OCI-LY3 (cell line): Measurements from ENCODE around the gene LYSMD2.

Source experiments
- H2AFZ ChIP-seq: fragments of 200-600, 300-600 bp; shearing (Covaris generic); 2 replicates; pipeline ENCODE4 v1.6.0; 2014; ENCODE audit warnings: antibody characterized with exemption, low read depth, low read length
- H3K27ac ChIP-seq: fragments of 200-600, 300-600 bp; sonication (generic); 2 replicates; pipeline ENCODE4 v1.5.1; 2014; ENCODE audit warnings: mild to moderate bottlenecking, low read length, moderate library complexity, mixed read lengths
- H3K27me3 ChIP-seq: fragments of 200-600, 300-600 bp; sonication (generic); 2 replicates; pipeline ENCODE4 v1.6.1; 2014; ENCODE audit warnings: low read depth, low read length, mixed read lengths
- H3K36me3 ChIP-seq: fragments of 200-600, 300-600 bp; sonication (generic); replicated peaks from 2 replicates; pipeline ENCODE3; 2014; ENCODE audit warnings: low read depth, low read length, mixed read lengths
- H3K4me1 ChIP-seq: fragments of 300-600, 200-600 bp; sonication (generic); 2 replicates; pipeline ENCODE4 v1.6.1; 2014; ENCODE audit warnings: low read length, mixed read lengths
- H3K4me2 ChIP-seq: fragments of 200-600, 300-600 bp; sonication (generic); 2 replicates; pipeline ENCODE4 v1.6.1; 2014; ENCODE audit warnings: low read length, mixed read lengths
- H3K4me3 ChIP-seq: fragments of 300-600, 200-600 bp; sonication (generic); 2 replicates; pipeline ENCODE4 v1.5.1; 2014; ENCODE audit warnings: antibody characterized with exemption, mild to moderate bottlenecking, low read length, moderate library complexity
- H3K79me2 ChIP-seq: fragments of 300-600, 200-600 bp; shearing (Covaris generic); 2 replicates; pipeline ENCODE4 v1.6.1; 2014; ENCODE audit warnings: mild to moderate bottlenecking, low read length, mixed read lengths
- H3K9ac ChIP-seq: fragments of 300-600, 200-600 bp; shearing (Covaris generic); 2 replicates; pipeline ENCODE4 v1.6.0; 2014; ENCODE audit warnings: mild to moderate bottlenecking, low read length, moderate library complexity
- H3K9me3 ChIP-seq: fragments of 200-600, 300-600 bp; shearing (Covaris generic); 2 replicates; pipeline ENCODE4 v1.6.1; 2014; ENCODE audit warnings: low read length, mixed read lengths; ENCODE audit not compliant: insufficient read depth
- H4K20me1 ChIP-seq: fragments of 200-600, 300-600 bp; sonication (generic); 2 replicates; pipeline ENCODE4 v1.6.1; 2016; ENCODE audit warnings: low read length, mixed read lengths; ENCODE audit not compliant: insufficient read depth
- CTCF ChIP-seq: fragments of 200-600, 300-600 bp; sonication (generic); IDR thresholded peaks from 2 replicates; pipeline ENCODE4 v1.5.1; 2014; ENCODE audit warnings: antibody characterized with exemption, low read length, low read depth
- EZH2phosphoT487 ChIP-seq: fragments of 200-600 bp; shearing (Covaris generic); IDR thresholded peaks from 2 replicates; pipeline ENCODE4 v1.6.1; 2018; ENCODE audit warnings: antibody characterized with exemption, mixed run types, low read depth

The LYSMD2 gene

GRCh38 chr15:51732646-51733045, 4.8 kb downstream of the LYSMD2 start:
- Histone ChIP-seq H3K9me3 (no peaks in the 10 kb centered on the region), H3K27me3 (no peaks in the 10 kb centered on the region), H2AFZ (no peak overlapping the region), H3K36me3 (peaks cover 24% of the 10 kb centered on the region), H3K79me2 (peaks cover 92% of the 10 kb centered on the region), H3K4me2 (peak overlapping the region; percentile 91), H3K4me1 (peaks cover 75% of the 10 kb centered on the region), H3K4me3 (no peak overlapping the region), H3K9ac (peak overlapping the region; percentile 49; the same call in 1 of the 2 replicates), H3K27ac (peak overlapping the region; percentile 89), H4K20me1 (peaks cover 35% of the 10 kb centered on the region)
- TF ChIP-seq EZH2phosphoT487 (no peak), CTCF (no peak)

- H3K4me2 ChIP-seq, result peak overlapping the region; percentile 91
- peaks cover 44% of the 10 kb centered on the region for H4K20me1 ChIP-seq
- H3K9me3 ChIP-seq, result no peaks in the 10 kb centered on the region
- no peaks in the 10 kb centered on the region for H3K27me3 ChIP-seq
- H3K27ac ChIP-seq, result peak overlapping the region; percentile 89
- H3K4me3 ChIP-seq, result peak overlapping the region; percentile 72
- TF ChIP-seq CTCF, result no peak
- TF ChIP-seq EZH2phosphoT487, result no peak
- peaks cover 95% of the 10 kb centered on the region for H3K79me2 ChIP-seq
- H3K4me1 ChIP-seq, result peaks cover 84% of the 10 kb centered on the region
- peaks cover 30% of the 10 kb centered on the region for H3K36me3 ChIP-seq
- H2AFZ ChIP-seq, result no peak overlapping the region
- peak overlapping the region; percentile 52 for H3K9ac ChIP-seq
Measured at GRCh38 chr15:51731549-51732267, 5.7 kb downstream of the LYSMD2 start.

GRCh38 chr15:51727141-51727897, 10.1 kb downstream of the LYSMD2 start:
- H3K79me2 ChIP-seq, result peaks cover 66% of the 10 kb centered on the region
- no peak for TF ChIP-seq EZH2phosphoT487
- peak; percentile 37 for TF ChIP-seq CTCF
- no peak overlapping the region for H3K9ac ChIP-seq
- H3K4me3 ChIP-seq, result no peak overlapping the region
- no peaks in the 10 kb centered on the region for H3K9me3 ChIP-seq
- H3K36me3 ChIP-seq, result peaks cover 32% of the 10 kb centered on the region
- no peak overlapping the region for H3K27ac ChIP-seq
- H4K20me1 ChIP-seq, result peaks cover 45% of the 10 kb centered on the region
- H2AFZ ChIP-seq, result no peak overlapping the region
- H3K4me1 ChIP-seq, result peaks cover 58% of the 10 kb centered on the region
- no peak overlapping the region for H3K4me2 ChIP-seq
- no peaks in the 10 kb centered on the region for H3K27me3 ChIP-seq
